GM12864 (cell line): Measurements from ENCODE around the gene SGPP1.

Experiments used
- DNase-seq: peaks from one replicate; pipeline ENCODE4 v3.0.0-alpha.2; 2011; ENCODE audit warnings: low read depth
- H3K4me3 ChIP-seq: 2 replicates; pipeline ENCODE4 v1.5.1; 2011; ENCODE audit warnings: mild to moderate bottlenecking, low read depth, low read length, control low read depth
- CTCF ChIP-seq: IDR thresholded peaks from 2 replicates; pipeline ENCODE4 v1.5.1; 2011; ENCODE audit warnings: low read depth, mild to moderate bottlenecking, moderate library complexity, low read length, control low read depth, inconsistent platforms; ENCODE audit errors: missing control alignments

SGPP1 gene

DNA sequence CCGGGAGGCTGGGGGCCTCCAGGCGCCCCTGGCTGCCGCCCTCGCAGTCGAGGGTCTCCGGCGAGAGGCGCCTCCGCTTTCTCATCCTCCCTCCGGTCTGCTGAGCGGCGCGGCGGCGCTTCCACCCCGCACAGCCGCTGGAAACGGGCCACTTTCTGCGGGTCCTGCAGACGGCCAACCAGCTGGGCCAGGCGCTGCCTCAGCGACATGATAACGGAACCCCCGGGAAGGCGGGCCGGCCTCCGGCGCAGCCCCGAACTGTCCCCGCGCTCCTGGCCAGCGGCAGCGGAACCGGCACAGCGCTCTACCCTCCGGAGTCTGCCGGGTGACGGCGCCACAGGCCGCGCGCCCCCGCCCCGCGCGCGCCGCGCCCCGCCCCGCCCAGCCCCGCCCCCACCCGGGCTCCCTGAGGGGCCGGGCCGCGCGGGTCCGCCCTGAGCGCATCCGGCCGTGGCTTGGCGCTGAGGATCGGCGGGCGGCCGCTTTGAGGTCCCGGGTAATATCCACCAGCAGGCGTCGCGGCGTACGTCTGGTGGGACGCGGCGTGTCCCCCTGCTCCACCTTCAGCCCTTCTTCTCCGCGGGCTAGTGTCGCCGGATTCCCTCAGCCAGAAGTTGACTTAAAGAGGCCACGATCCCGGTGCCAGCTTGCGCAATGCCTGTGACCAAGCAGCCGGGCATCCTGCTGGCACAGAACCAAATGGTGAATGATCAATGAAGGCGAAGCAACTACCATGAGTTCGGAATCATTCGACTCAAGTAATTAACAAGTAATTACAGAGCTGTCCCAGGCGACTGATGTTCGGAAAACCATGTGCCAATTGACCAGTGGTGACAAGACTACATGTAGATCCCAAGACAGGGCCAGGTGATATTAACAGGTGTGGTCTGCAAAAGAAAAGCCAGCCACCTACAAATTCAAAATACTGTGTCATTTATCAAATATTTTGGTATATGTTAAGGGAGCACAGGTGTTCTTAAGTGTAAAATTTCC lies at the start of gene SGPP1:
Gene SGPP1, minus strand, starts transcription at position 330 of the 993 bp plus-strand sequence. Its CDS starts 121 bp downstream, at position 209.
- peak; percentile 47 for TF ChIP-seq CTCF
- H3K4me3 ChIP-seq: peak within 1 kb of the TSS; percentile 88
- DNase-seq: no peak

DNA sequence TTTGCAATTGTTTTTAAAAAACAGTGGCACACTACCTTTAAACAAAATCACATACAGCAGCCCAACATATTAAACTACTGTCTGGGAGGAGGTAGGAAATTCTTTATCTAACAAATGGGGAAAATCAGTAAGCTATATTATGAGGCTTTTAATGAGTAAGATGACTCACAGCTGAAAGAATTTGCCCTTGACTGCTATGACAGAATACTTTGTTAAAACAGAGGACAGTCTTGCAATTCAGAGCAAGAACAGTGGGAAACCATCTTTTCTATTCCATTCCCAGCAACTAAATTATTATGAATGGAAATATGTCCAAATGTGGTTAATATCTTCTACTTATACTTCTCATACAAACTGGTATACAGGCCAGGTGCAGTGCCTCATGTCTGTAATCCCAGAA lies 49.2 kb upstream of the SGPP1 start:
- TF ChIP-seq CTCF: no peak
- no peak for DNase-seq
- H3K4me3 ChIP-seq: no peak overlapping the region

- no peak for TF ChIP-seq CTCF
- H3K4me3 ChIP-seq: no peak overlapping the region
- no peak for DNase-seq
Observed at GRCh38 chr14:63773504-63773903, 45.6 kb upstream of the SGPP1 start.

GRCh38 chr14:63770187-63770807 lies 42.4 kb upstream of the SGPP1 start:
- no peak for DNase-seq
- peak; percentile 52 for TF ChIP-seq CTCF
- H3K4me3 ChIP-seq: no peak overlapping the region

DNA sequence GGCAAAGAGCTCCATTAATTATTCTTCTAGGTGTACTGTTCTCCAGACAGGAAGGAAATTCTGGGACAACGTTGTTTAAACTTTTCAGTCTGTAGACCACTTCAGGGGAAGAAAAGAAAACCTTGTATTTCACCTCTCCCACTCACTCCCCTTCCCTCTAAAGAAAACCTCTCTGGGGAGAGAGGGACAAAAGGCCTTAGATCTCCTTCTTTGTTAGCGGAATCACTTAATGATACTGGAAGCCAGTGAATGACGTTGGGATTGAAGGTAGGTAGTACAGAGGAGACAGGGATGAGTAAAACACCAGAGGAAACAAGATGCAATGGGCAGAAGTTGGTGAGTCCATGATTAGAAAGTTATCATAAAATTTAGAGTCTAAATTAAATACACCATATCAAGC lies 38.7 kb upstream of the SGPP1 start:
- TF ChIP-seq CTCF: no peak
- no peak for DNase-seq
- H3K4me3 ChIP-seq: no peak overlapping the region

DNA sequence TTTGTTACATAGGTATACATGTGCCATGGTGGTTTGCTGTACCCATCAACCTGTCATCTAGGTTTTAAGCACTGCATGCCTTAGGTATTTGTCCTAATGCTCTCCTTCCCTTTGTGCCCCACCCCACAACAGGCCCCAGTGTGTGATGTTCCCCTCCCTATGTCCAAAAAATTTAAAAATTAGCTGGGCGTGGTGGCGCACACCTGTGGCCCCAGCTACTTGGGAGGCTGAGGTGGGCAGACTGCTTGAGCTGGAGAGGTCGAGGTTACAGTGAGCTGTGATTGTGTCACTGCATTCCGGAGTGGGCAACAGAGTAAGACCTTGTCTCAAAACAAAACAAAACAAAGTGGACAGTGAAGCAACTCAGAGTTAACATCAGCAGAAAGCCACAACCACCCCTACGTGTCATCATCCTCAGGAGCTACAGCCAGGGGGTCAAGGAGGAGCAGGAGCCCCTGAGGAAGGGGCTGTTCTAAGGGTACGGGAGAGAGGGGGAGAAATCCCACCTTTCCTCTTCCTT lies 36.8 kb upstream of the SGPP1 start:
- TF ChIP-seq CTCF: no peak
- DNase-seq: no peak
- no peak overlapping the region for H3K4me3 ChIP-seq
